Kidney (tissue), 14 donors: ENCODE measurements around the gene MAEA. TPM values are rescaled to one million over a fixed set of nuclear protein-coding genes. Genes with fewer than 3 reads are reported as not detected.

ENCODE experiments used
- DNase-seq, 5 donors: peaks; one replicate each; pipeline ENCODE4 v3.0.0-alpha.2; 2013 to 2020
- FAIRE-seq: peaks from 2 replicates; lab custom pipeline; 2012; peaks lifted over from hg19 to GRCh38; lab: Jason Lieb, UNC
- H3K27ac ChIP-seq, 2 donors: one replicate each; pipeline ENCODE4 v1.7.0; 2013; ENCODE audit warnings: low read depth in 2 of 2, low read length in 2 of 2, inconsistent platforms in 1 of 2
- H3K27me3 ChIP-seq: one replicate; pipeline ENCODE4 v1.7.1; 2013; ENCODE audit warnings: low read length, inconsistent platforms; ENCODE audit not compliant: control insufficient read depth, insufficient read depth
- H3K36me3 ChIP-seq, 3 donors: one replicate each; pipeline versions ENCODE4 v1.7.0 to v1.7.1; 2013; ENCODE audit warnings: low read length in 3 of 3, control low read depth in 1 of 3, inconsistent platforms in 1 of 3; ENCODE audit not compliant: insufficient read depth in 3 of 3, control insufficient read depth in 2 of 3
- H3K4me1 ChIP-seq, 3 donors: one replicate each; pipeline versions ENCODE4 v1.7.0 to v1.7.1; 2013; ENCODE audit warnings: low read length in 3 of 3, inconsistent platforms in 1 of 3, low read depth in 1 of 3; ENCODE audit not compliant: control insufficient read depth in 2 of 3, insufficient read depth in 2 of 3
- H3K4me3 ChIP-seq, 3 donors: one replicate each; pipeline versions ENCODE4 v1.7.0 to v1.8.1; 2013; ENCODE audit warnings: low read length in 3 of 3, control low read depth in 1 of 3, inconsistent platforms in 1 of 3
- H3K9ac ChIP-seq, 3 donors: one replicate each; pipeline versions ENCODE4 v1.7.0 to v1.7.1; 2013; ENCODE audit warnings: low read length in 3 of 3, control low read depth in 1 of 3, inconsistent platforms in 1 of 3
- H3K9me3 ChIP-seq, 3 donors: one replicate each; pipeline versions ENCODE4 v1.7.0 to v1.7.1; 2013; ENCODE audit warnings: low read length in 3 of 3, control low read depth in 1 of 3, inconsistent platforms in 1 of 3; ENCODE audit not compliant: control insufficient read depth in 2 of 3, insufficient read depth in 1 of 3
- CTCF ChIP-seq: IDR thresholded peaks from 3 replicates; pipeline ENCODE4 v1.5.1; 2012; ENCODE audit warnings: mild to moderate bottlenecking, moderate library complexity, borderline replicate concordance; ENCODE audit not compliant: insufficient read depth; ENCODE audit errors: extremely low read depth
- intact Hi-C: fragments of 100-400 bp; cut with DNase I; formaldehyde crosslinking; loops from one replicate; pipeline ENCODE4 v1.11.1; 2022
- polyA plus RNA-seq: library from polyadenylated mRNA; stranded (reverse); fragments of 350-450 nt; fragmentation: Illumina TruSeq; extraction: RNeasy Lipid Tissue Mini Kit (QIAGEN cat#74804); gene quantifications from one replicate; pipeline ENCODE4 v1.2.3, GENCODE V29; 2014; ENCODE audit warnings: low read depth, low replicate concordance; ENCODE audit not compliant: insufficient read depth
- total RNA-seq: library from RNA; stranded (reverse); fragmentation: NEBNext Ultra II Directional; extraction: Animal tissue kit (Norgen Biotek cat#: 25700); gene quantifications from one replicate; pipeline ENCODE4 v1.2.1, GENCODE V29; 2021
- donor health status: control.
- donor health status: control.
- donor health status: control.
- donor health status: control.
- donor health status: control.
- donor health status: DM: yes; HTN: yes; CAD: no.
- donor health status: Normal renal cell carcinoma (clear cell type).

The MAEA gene
- total and polyA plus RNA-seq, 2 donors from 2014 or later = 65.0 to 75.2 TPM

GRCh38 chr4:1362046-1362445 is 72.4 kb downstream of the MAEA start:
- intact Hi-C loops = no loop called here
- FAIRE-seq (no peak), DNase-seq (no peak)
- Histone ChIP-seq H3K36me3 (peaks cover 0 to 6% (median 4%) of the 10 kb centered on the region in 3 donors), H3K27ac (no peak overlapping the region), H3K27me3 (no peaks in the 10 kb centered on the region), H3K9ac (no peak overlapping the region), H3K4me1 (no peaks in the 10 kb centered on the region), H3K4me3 (no peak overlapping the region), H3K9me3 (no peaks in the 10 kb centered on the region)
- no peak for TF ChIP-seq CTCF

- H3K4me3 ChIP-seq = no peak overlapping the region
- no peak overlapping the region for H3K27ac ChIP-seq
- intact Hi-C loops = no loop called here
- no peak for TF ChIP-seq CTCF
- DNase-seq = no peak
- no peaks in the 10 kb centered on the region for H3K9me3 ChIP-seq
- H3K4me1 ChIP-seq = no peaks in the 10 kb centered on the region
- peaks cover 0 to 6% (median 3%) of the 10 kb centered on the region in 3 donors for H3K36me3 ChIP-seq
- no peaks in the 10 kb centered on the region for H3K27me3 ChIP-seq
- H3K9ac ChIP-seq = no peak overlapping the region
- FAIRE-seq = no peak
Observed at GRCh38 chr4:1362521-1362920, 72.8 kb downstream of the MAEA start.

- Histone ChIP-seq H3K4me1 (no peaks in the 10 kb centered on the region), H3K27ac (no peak overlapping the region), H3K36me3 (peaks cover 0 to 6% (median 2%) of the 10 kb centered on the region in 3 donors), H3K4me3 (no peak overlapping the region), H3K27me3 (no peaks in the 10 kb centered on the region), H3K9ac (no peak overlapping the region), H3K9me3 (no peaks in the 10 kb centered on the region)
- DNase-seq (peak in 1 of 5 donors; percentile 11), FAIRE-seq (no peak)
- intact Hi-C loops = no loop called here
- TF ChIP-seq CTCF = no peak
Observed at GRCh38 chr4:1363513-1363912, 73.8 kb downstream of the MAEA start.

- no peak overlapping the region for H3K27ac ChIP-seq
- H3K9ac ChIP-seq = no peak overlapping the region
- no peak for TF ChIP-seq CTCF
- no peaks in the 10 kb centered on the region for H3K27me3 ChIP-seq
- FAIRE-seq (no peak), DNase-seq (peak in 1 of 5 donors; percentile 31)
- H3K4me3 ChIP-seq = no peak overlapping the region
- intact Hi-C loops = no loop called here
- no peaks in the 10 kb centered on the region for H3K9me3 ChIP-seq
- H3K36me3 ChIP-seq = peaks cover 0 to 6% (median 2%) of the 10 kb centered on the region in 3 donors
- H3K4me1 ChIP-seq = no peaks in the 10 kb centered on the region
Observed at GRCh38 chr4:1364217-1364616, 74.5 kb downstream of the MAEA start.
